ENCODE measurements around the gene WDR6.
"Not testable (repeated sequence)": the region's sequence is repeated elsewhere in the genome, so short reads cannot be mapped to it uniquely, and the experiment has no call there.

WDR6 gene

GRCh38 chr3:48991851-48992545 lies 15.2 kb upstream of the WDR6 start:
- no peak for DNase-seq

DNA sequence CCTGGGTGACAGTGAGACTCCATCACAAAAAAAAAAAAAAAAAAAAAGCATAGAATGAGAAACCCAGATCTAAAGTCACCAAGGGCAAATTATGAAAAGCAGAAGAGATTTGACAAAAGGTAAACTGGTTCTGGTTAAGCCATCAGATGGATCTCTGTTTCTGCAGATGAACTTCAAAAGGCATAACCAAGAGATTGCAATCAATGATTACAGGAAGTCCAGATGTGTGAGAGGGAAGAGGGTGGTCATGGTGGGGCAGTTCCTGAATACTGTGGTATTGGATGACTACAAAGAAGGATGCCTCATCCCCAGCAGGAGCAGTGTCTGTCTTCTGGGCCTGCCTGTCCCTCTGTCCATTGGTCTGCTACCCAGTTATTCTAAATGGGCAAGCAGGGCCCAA lies 13.4 kb upstream of the WDR6 start:
- DNase-seq, result no peak

GRCh38 chr3:48996640-48997039 lies 10.6 kb upstream of the WDR6 start:
- DNase-seq, result no peak

DNA sequence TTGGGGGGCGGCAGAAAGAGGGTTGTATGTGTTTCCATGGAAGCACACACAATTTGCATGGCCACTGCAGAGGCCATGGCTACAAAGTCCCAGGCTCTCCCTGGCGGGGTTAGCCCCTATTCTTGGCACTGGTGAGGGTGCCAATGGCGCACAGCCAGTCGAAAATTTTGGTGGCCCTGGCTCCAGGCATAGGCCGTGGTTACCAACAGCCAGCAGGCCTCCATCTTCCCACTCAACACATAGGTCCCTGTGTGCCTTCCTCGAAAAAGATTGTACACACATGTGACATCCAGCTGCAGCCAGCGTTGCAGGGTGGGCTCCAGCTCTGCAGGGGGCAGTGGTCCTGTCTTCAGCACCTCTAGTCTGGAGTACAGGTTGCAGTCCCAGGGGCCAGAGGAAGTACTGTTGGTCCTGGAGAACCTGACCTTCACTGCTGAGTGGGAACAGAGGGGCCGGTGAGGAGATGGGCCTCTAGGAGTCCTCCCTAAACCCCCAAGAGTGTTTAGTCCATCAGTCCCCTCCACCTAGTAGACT lies 10.0 kb upstream of the WDR6 start:
- no peak for DNase-seq

DNA sequence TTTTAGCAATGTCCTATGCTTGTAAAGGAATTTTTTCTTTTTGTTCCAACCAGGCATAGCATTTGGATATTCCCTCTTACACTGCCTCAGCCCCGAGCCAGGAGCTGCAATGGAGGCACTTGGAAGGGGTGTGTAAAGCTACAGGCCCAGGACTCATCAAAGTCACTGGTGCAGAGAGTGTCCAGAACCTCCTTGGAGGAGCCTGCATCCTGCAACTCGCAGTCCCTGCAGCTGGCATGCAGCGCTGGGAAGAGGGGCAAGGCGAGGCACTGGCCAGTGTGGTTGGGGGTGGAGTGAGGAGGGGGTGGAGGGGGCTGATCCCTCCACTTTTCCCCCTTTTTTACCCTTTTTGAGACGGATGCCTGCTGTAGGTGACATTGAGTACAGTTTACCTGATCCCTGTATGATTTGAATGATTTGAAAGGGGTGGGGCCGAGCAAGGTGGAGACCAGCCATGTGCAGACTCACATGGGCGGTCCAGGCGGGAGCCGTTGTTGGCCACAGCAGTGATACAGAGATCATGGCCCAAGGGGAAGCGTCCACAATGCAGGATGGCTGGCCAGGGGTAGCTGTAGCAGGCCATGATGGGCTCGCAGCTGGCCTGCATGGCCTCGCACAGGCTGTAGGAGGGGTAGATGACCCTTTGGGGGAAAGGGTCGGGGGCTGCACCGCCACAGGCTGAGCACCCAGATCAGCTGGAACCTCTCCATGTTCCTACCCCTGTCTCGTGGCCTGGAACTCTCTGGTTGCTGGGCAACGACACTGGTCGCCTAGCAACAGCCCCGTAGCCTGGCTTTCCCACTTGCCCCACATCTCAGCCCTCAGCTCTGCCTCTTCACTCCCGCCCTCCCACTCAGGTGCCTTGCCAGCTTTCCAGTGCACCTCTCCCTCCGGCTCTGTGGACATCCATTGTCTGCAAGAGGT lies 9.2 kb upstream of the WDR6 start:
- no peak for DNase-seq

DNA sequence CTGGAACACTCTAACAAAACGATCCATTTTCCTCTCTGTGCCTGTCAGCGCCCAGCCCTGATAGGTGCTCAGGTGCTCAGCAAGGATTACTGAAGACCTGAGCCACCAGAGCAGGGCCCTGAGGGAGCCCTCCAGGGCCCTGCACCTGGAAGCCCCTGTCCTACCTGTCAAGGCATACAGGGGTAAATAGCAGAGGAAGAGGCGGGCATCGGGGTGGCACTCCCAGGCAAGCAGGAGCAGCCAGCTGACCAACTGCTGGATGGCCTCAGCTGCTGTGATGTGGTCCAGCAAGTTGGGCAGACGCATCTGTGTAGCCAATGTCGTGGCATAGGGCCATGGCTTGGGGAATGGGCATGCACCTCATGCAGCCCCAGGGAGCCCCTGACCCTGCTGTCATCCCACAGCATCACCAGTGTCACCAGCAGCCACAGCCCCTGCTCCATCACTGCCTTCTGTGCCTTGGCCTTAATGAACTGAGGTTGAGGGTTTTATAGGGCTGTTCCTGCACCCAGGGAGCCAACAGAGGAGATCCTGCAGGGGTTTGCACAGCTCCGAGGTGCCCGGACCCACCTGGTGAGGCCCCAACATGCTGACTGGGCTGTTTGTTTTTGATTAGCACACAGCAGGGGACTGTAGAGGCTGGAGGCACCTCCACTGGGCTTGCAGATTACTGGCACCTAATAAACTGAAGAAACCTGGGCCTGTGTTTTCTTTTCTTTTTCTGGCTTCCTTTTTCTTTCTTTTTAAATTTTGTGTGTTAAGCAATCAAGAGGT lies 7.9 kb upstream of the WDR6 start:
- no peak for DNase-seq

- DNase-seq, result no peak
Observed at GRCh38 chr3:49001155-49001554, 6.0 kb upstream of the WDR6 start.

DNA sequence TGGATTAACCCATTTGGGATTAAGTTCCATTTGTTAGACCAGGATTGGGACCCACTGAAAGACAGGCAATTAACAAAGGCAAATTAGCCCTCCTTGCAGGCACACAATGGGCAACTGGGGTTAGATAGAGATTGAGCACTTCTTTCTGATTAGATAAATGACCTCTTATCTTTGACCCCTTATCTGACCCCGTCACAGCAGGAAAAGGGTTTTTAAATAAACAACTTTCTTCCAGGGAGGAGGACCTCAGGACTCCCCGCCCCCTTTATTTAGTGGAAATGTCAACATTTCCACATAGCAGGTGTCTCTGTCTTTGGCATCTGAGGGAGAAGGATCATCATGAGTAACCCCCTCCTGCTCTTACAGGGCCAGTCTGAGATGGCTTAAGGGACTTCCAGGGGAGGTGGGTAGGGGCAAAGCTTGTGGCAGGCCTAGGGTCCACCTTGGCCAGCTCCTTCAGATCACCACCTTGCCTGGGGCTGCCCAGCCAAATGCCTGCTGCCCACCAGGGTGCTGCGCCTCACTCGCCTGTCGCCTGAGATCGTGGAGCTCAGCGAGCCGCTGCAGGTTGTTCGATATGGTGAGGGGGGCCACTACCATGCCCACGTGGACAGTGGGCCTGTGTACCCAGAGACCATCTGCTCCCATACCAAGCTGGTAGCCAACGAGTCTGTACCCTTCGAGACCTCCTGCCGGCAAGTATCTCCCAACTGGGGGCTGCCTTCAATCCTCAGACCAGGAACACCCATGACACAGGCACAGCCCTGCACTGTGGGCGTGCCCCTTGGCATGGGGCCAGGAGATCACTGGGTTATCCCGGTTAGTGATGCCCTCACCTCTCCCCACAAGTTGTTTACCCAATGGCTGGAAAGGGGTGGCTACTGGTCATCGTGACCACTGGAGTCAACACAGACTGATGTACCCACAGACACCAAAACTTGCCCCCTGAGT lies 2.6 kb upstream of the WDR6 start:
- DNase-seq, result no peak

DNA sequence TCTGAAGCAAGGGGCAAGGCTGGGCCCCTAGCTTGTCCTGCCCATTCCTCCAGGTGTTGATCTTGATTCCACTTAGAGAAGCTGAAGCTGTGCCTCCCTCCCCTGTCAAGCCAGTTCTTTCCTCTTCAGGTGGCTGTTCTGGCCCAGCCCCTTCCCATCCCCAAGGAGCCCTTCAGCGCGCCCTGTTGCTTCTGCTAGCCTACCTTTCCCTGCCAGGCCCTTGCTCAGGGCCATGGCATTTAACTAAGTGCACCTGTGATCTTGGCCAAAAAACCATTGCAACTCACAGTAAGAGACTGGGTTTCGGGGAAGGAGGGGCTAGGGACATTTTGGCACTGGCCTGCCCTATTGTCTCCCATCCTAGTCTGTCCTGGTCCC lies 1.9 kb upstream of the WDR6 start:
- DNase-seq, result no peak

GRCh38 chr3:49005998-49006397 lies 1.2 kb upstream of the WDR6 start:
- DNase-seq, result no peak

DNA sequence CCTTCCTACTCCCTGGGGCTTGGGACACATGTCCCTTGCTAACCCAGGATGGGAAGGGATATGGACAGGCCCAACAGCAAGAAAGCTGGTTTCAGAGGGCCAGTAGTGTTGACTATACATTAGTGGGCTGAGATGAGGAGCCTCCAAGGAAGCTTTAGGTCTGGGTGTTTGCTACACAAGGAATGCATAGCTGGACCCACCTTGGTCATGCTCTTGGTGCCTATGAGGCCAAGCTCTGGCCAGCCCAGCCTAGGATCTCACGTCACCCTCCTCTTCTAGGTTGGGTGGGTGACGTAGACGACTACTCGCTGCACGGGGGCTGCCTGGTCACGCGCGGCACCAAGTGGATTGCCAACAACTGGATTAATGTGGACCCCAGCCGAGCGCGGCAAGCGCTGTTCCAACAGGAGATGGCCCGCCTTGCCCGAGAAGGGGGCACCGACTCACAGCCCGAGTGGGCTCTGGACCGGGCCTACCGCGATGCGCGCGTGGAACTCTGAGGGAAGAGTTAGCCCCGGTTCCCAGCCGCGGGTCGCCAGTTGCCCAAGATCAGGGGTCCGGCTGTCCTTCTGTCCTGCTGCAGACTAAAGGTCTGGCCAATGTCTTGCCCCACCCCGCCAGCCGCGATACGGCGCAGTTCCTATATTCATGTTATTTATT lies 653 bp upstream of the WDR6 start:
- DNase-seq, result no peak

- peak; percentile 92 for DNase-seq
Observed at GRCh38 chr3:49007771-49008528, 759 bp downstream of the WDR6 start.

DNA sequence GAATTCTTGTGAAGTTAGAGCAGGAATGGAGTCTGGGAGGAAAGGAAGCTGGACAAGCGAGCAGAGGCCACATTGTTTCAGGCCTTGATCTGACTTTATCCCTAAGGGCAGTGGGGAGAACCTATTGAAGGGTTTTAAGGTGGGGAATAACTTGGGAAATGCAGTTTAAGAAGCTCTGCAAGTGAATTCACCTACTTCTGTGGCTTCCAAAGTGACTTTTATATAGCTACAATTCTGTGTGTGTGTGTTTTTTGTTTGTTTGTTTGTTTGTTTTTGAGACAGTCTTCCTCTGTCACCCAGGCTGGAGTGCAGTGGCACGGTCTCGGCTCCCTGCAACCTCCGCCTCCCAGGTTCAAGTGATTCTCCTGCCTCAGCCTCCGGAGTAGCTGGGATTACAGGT lies 1.4 kb downstream of the WDR6 start:
- DNase-seq, result not testable (repeated sequence)

GRCh38 chr3:49009396-49009795 lies 2.2 kb downstream of the WDR6 start:
- DNase-seq, result no peak

- DNase-seq, result no peak
Observed at GRCh38 chr3:49012441-49013017, 5.3 kb downstream of the WDR6 start.

DNA sequence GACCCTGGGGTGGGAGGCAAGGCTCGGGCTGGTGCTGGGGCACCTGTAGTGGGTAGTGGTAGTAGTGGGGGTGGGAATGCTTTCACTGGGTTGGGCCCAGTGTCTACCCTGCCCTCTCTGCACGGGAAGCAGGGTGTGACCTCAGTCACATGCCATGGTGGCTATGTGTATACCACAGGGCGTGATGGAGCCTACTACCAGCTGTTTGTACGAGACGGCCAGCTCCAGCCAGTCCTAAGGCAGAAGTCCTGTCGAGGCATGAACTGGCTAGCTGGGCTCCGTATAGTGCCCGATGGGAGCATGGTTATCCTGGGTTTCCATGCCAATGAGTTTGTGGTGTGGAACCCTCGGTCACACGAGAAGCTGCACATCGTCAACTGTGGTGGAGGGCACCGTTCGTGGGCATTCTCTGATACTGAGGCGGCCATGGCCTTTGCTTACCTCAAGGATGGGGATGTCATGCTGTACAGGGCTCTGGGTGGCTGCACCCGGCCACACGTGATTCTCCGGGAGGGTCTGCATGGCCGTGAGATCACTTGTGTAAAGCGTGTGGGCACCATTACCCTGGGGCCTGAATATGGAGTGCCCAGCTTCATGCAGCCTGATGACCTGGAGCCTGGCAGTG lies 6.0 kb downstream of the WDR6 start:
- no peak for DNase-seq

GRCh38 chr3:49013738-49014660 lies 6.8 kb downstream of the WDR6 start:
- DNase-seq, result peak; percentile 68

GRCh38 chr3:49015072-49015471 lies 7.9 kb downstream of the WDR6 start:
- no peak for DNase-seq

DNA sequence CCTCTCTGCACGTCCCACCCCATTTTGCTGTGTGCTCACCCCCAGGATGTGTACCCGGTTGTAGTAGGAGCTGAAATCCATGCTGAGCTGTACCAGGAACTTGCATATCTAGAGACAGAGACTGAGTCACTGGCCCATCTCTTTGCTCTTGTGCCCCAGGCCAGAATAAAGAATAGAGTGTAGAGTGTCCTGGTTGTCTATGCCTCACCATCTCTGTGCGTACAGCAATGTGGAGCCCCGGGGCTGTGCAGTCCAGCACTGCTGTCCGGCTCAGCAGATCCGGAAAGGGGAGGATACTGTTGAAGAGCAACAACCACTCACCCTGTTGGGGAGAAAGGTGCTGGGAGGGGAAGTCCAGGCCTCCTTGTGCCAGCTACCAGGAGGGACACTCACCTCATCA lies 8.6 kb downstream of the WDR6 start:
- DNase-seq, result no peak

Measured in stimulated activated CD4-positive, alpha-beta T cell treated with anti-CD3 and anti-CD28 coated beads, Interleukin-15, amount 100 ng/mL, for 24 hours (primary cell).